GM12878 (cell line): Measurements from ENCODE around the gene PPM1N. TPM values are rescaled to one million over a fixed set of nuclear protein-coding genes. Genes with fewer than 3 reads are reported as not detected.

Source experiments
- ATAC-seq: fragments of 200-7000 bp; cut with Tn5 transposase; 3 replicates; pipeline ENCODE4 v1.9.1; 2020; ENCODE audit warnings: mild to moderate bottlenecking, moderate library complexity
- BruUV-seq: library from RNA; stranded (reverse); fragments of 400-500 nt; replicated peaks from 2 replicates; lab custom pipeline; 2021; lab: Mats Ljungman, UMichigan
- CTCF ChIA-PET: fragments of 300-600 bp; sonication (Branson Sonifier 250); formaldehyde crosslinking; extraction: SDS; loops from one replicate; lab custom pipeline; 2021; ENCODE audit warnings: inconsistent platforms; lab: Yijun Ruan, JAX
- POLR2A ChIA-PET: fragments of 350-600 bp; formaldehyde crosslinking; extraction: SDS; loops from one replicate; lab custom pipeline; 2021; ENCODE audit warnings: inconsistent platforms; lab: Charles Lee
- RAD21 ChIA-PET: fragments of 300-600 bp; sonication (Branson Sonifier 250); formaldehyde crosslinking; loops from one replicate; lab custom pipeline; 2023; ENCODE audit warnings: antibody characterized with exemption; ENCODE audit not compliant: unreplicated experiment; lab: Charles Lee
- SMC1A ChIA-PET: fragments of 300-600 bp; sonication (Branson Sonifier 250); formaldehyde crosslinking; loops from one replicate; lab custom pipeline; 2023; ENCODE audit not compliant: unreplicated experiment, uncharacterized antibody; lab: Charles Lee
- DNase-seq: peaks from one replicate; pipeline ENCODE4 v3.0.0-alpha.2; 2011; ENCODE audit warnings: low read depth, low spot score
- FAIRE-seq: peaks from 3 replicates; lab custom pipeline; 2011; peaks lifted over from hg19 to GRCh38; lab: Jason Lieb, UNC
- H2AFZ ChIP-seq: 2 replicates; pipeline ENCODE4 v1.6.0; 2011; ENCODE audit warnings: low read depth, low read length, control low read depth; ENCODE audit not compliant: control insufficient read depth
- H3K27ac ChIP-seq: 2 replicates; pipeline ENCODE4 v1.5.1; 2011; ENCODE audit warnings: control low read depth; ENCODE audit not compliant: control insufficient read depth, insufficient read depth
- H3K27me3 ChIP-seq, 2 experiments: replicated peaks in 1 of 2; 2 replicates each; pipeline versions ENCODE4 v1.6.0 to v1.6.1; 2011; ENCODE audit warnings: low read length in 1 of 2; ENCODE audit not compliant: control insufficient read depth in 2 of 2, insufficient read depth in 2 of 2
- H3K36me3 ChIP-seq, 2 experiments: 2 replicates each; pipeline ENCODE4 v1.5.1; 2011; ENCODE audit warnings: low read length in 1 of 2; ENCODE audit not compliant: control insufficient read depth in 2 of 2, insufficient read depth in 2 of 2
- H3K4me1 ChIP-seq: 2 replicates; pipeline ENCODE4 v1.6.1; 2011; ENCODE audit warnings: mild to moderate bottlenecking, low read length, moderate library complexity, mixed read lengths; ENCODE audit not compliant: control insufficient read depth, insufficient read depth
- H3K4me2 ChIP-seq: 2 replicates; pipeline ENCODE4 v1.6.0; 2011; ENCODE audit warnings: control low read depth; ENCODE audit not compliant: control insufficient read depth, insufficient read depth
- H3K4me3 ChIP-seq: fragments of 200-600 bp; sonication (generic); 2 replicates; pipeline ENCODE4 v1.5.1; 2016
- H3K79me2 ChIP-seq: 2 replicates; pipeline ENCODE4 v1.6.0; 2011; ENCODE audit warnings: low read length; ENCODE audit not compliant: control insufficient read depth, insufficient read depth
- H3K9ac ChIP-seq: 2 replicates; pipeline ENCODE4 v1.8.0; 2011; ENCODE audit warnings: low read length, control low read depth, mixed read lengths; ENCODE audit not compliant: control insufficient read depth, insufficient read depth
- H3K9me3 ChIP-seq: replicated peaks from 3 replicates; pipeline ENCODE4 v1.5.1; 2011; ENCODE audit warnings: mild to moderate bottlenecking, low read length; ENCODE audit not compliant: control insufficient read depth, insufficient read depth
- H4K20me1 ChIP-seq: 2 replicates; pipeline ENCODE4 v1.6.0; 2011; ENCODE audit not compliant: control insufficient read depth, insufficient read depth
- EP300 ChIP-seq, 2 experiments: fragments of 150-350 bp in 1 of 2; IDR thresholded peaks; 2 replicates each; pipeline ENCODE4 v1.6.1; 2011 to 2012; ENCODE audit warnings: low read depth in 2 of 2, low read length in 2 of 2, borderline replicate concordance in 1 of 2, improper control_type of control experiment in 1 of 2, inconsistent platforms in 1 of 2; ENCODE audit not compliant: control insufficient read depth in 1 of 2
- ETV6 ChIP-seq, 2 experiments: fragments of 450-650 bp in 1 of 2; IDR thresholded peaks in 1 of 2; conservative IDR thresholded peaks in 1 of 2; 2 replicates each; pipeline ENCODE4 v1.6.1; 2014; ENCODE audit warnings: antibody characterized with exemption in 1 of 2, borderline replicate concordance in 1 of 2, low read depth in 1 of 2, mild to moderate bottlenecking in 1 of 2, moderate library complexity in 1 of 2
- HDAC2 ChIP-seq: fragments of 200-600 bp; sonication (generic); IDR thresholded peaks from 2 replicates; pipeline ENCODE4 v1.6.1; 2017
- HDAC6 ChIP-seq: fragments of 200-600 bp; sonication (generic); IDR thresholded peaks from one replicate; pipeline ENCODE4 v1.8.0; 2017; ENCODE audit warnings: antibody characterized with exemption; ENCODE audit not compliant: unreplicated experiment
- IKZF1 ChIP-seq: fragments of 450-650 bp; conservative IDR thresholded peaks from 2 replicates; pipeline ENCODE4 v1.6.1; 2017; ENCODE audit warnings: antibody characterized with exemption, mild to moderate bottlenecking
- IKZF2 ChIP-seq, 2 experiments: fragments of 450-650 bp; IDR thresholded peaks; 2 replicates each; pipeline ENCODE4 v1.6.1; 2017; ENCODE audit warnings: mild to moderate bottlenecking in 2 of 2, moderate library complexity in 2 of 2
- NFIC ChIP-seq: IDR thresholded peaks from 2 replicates; pipeline ENCODE4 v1.6.1; 2012; ENCODE audit warnings: low read depth, mild to moderate bottlenecking, inconsistent platforms, low read length, moderate library complexity
- NFYB ChIP-seq: IDR thresholded peaks from 2 replicates; pipeline ENCODE4 v1.6.1; 2011; ENCODE audit warnings: low read depth, mild to moderate bottlenecking, low read length, improper control_type of control experiment, moderate library complexity; ENCODE audit not compliant: insufficient read depth
- NRF1 ChIP-seq: conservative IDR thresholded peaks from 2 replicates; pipeline ENCODE4 v1.6.1; 2011; ENCODE audit warnings: mild to moderate bottlenecking, low read depth, low read length, improper control_type of control experiment
- POLR2AphosphoS5 ChIP-seq: IDR thresholded peaks from 2 replicates; pipeline ENCODE4 v1.6.1; 2011; ENCODE audit warnings: mild to moderate bottlenecking, low read length, inconsistent platforms
- SIX5 ChIP-seq: IDR thresholded peaks from 2 replicates; pipeline ENCODE4 v1.6.1; 2011; ENCODE audit warnings: mild to moderate bottlenecking, low read depth, low read length, moderate library complexity; ENCODE audit not compliant: severe bottlenecking
- YBX1 ChIP-seq: fragments of 450-650 bp; IDR thresholded peaks from 2 replicates; pipeline ENCODE4 v1.6.1; 2016; ENCODE audit warnings: antibody characterized with exemption
- YY1 ChIP-seq: IDR thresholded peaks from 2 replicates; pipeline ENCODE4 v1.6.1; 2011; ENCODE audit warnings: low read depth, mild to moderate bottlenecking, low read length
- ZZZ3 ChIP-seq: IDR thresholded peaks from 2 replicates; pipeline ENCODE4 v1.6.1; 2011; ENCODE audit warnings: low read depth; ENCODE audit not compliant: control insufficient read depth, insufficient read length
- WGBS: methylation state at CpG from one replicate; pipeline ENCODE4 v1.1.6; 2016; ENCODE audit warnings: low lambda C conversion rate; ENCODE audit not compliant: insufficient replicate concordance, insufficient coverage; ENCODE audit errors: missing lambda C conversion rate; 5-methylcytosine and 5-hydroxymethylcytosine counted together
- in situ Hi-C: fragments of 300-500 bp; cut with MboI; formaldehyde crosslinking; loops from 9 replicates; pipeline ENCODE4 v1.14.3; 2018; ENCODE audit warnings: mixed read lengths
- intact Hi-C: fragments of 100-400 bp; cut with micrococcal nuclease; formaldehyde crosslinking; loops from one replicate; pipeline ENCODE4 v1.14.2; 2022; ENCODE audit not compliant: unreplicated experiment
- polyA plus RNA-seq, 11 experiments: library from polyadenylated mRNA; depleted of rRNA in 4 of 11; unstranded in 6 of 11; stranded (reverse) in 5 of 11; fragments of >200 nt; fragmentation: Nextera tagmentation in 4 of 11; fragmentation: Illumina TruSeq in 1 of 11; extraction: Ambion mirVana in 4 of 11; extraction: Trizol in 1 of 11; gene quantifications; 1 replicate in 1 of 11; 2 replicates in 10 of 11; pipeline versions ENCODE4 v1.2.1 to v1.2.3, GENCODE V29; 2011 to 2016; ENCODE audit warnings: inconsistent platforms in 2 of 11, missing spikeins in 2 of 11, low read depth in 1 of 11
- total RNA-seq, 4 experiments: library from RNA; depleted of rRNA in 3 of 4; stranded (reverse); fragments of >200 nt in 3 of 4; fragmentation: Illumina TruSeq in 1 of 4; extraction: Trizol in 1 of 4; gene quantifications; 2 replicates each; pipeline versions ENCODE4 v1.2.1 to v1.2.3, GENCODE V29; 2013 to 2021
- TF ChIP-seq, protein P1 (sequence below): IDR thresholded peaks from 2 replicates; pipeline ENCODE4 v1.6.1; 2011; ENCODE audit warnings: low read depth, mild to moderate bottlenecking, low read length, moderate library complexity, borderline replicate concordance; ENCODE audit errors: extremely low read depth
- TF ChIP-seq, protein P2 (sequence below): fragments of 150-350 bp; IDR thresholded peaks from 2 replicates; pipeline ENCODE4 v1.6.1; 2014; ENCODE audit warnings: mild to moderate bottlenecking, low read depth, low read length
- TF ChIP-seq, protein P3 (sequence below): IDR thresholded peaks from 2 replicates; pipeline ENCODE4 v1.6.1; 2012; ENCODE audit warnings: low read depth, low read length, improper control_type of control experiment

Gene PPM1N
- total and polyA plus RNA-seq, 10 of the 15 experiments (the other 5 are each of a cell fraction or from before 2014, with no cell fraction given) = 1.6 to 5.4 (median 3.7) TPM

DNA sequence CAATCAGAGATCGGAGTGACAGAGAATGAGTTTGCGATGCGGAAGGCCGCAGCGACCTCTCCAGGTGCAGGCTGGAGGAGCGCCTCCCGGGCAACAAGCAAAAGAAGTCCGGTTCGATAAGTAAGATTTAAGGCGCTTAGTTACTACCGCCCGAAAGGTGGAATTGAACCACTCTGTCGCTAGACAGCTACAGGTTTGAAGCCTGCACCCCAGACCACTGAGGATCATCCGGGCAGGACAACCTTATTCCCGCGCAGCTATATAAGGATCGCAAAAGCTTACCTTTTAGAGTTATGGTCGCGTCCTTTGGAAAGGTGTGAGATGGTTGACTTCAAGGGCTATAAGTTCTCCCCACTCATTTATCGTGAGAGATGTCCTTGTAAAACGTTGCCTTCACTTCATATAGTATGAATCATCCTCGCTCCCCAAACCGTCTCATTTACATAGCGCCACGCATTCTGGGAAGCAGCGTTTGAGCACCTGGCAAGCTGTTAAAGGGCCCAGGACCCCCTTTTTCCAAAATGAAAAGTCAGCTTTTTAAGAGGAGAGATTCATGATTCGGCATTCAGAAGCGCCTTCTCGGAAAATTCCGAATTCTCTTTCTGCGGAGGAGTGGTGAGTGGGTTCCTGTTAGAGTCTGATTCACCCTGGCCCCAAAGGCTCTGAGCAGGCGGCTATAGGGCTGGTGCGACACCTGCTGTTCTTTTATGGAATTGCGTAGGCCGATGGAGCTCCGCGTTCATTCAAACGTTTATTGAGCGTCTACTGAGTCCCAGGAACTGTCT lies 19.6 kb upstream of the PPM1N start:
- H4K20me1 ChIP-seq = no peaks in the 10 kb centered on the region
- peak overlapping the region; percentile 90 for H3K9ac ChIP-seq
- H2AFZ ChIP-seq = peak overlapping the region; percentile 96
- peaks cover 5% of the 10 kb centered on the region for H3K4me1 ChIP-seq
- peak overlapping the region; percentile 98 for H3K27ac ChIP-seq
- DNase-seq = peak; percentile 88
- SMC1A ChIA-PET = interaction anchor here (0.8 to 6.6 kb wide), 25 partner anchors 10 to 300 kb away, joined by 3 to 145 read pairs (median 4); partner anchors contain the start of genes BLOC1S3, ERCC1, FOSB and PPP1R13L
- CTCF ChIA-PET = interaction anchor here (0.6 to 9.0 kb wide), 51 partner anchors 8 to 789 kb away, joined by 3 to 385 read pairs (median 4); partner anchors contain the start of genes ERCC1, FOSB, GIPR and PPP1R13L
- in situ Hi-C loops = loop anchor here (5.0 kb wide), 1 partner anchor 36 kb away; no protein-coding TSS in a partner anchor
- H3K4me2 ChIP-seq = peak overlapping the region; percentile 88
- BruUV-seq = TSS peak; percentile 100
- ATAC-seq = peak; percentile 94
- POLR2A ChIA-PET = interaction anchor here (0.5 to 2.1 kb wide), 25 partner anchors 9 to 167 kb away, joined by 3 to 30 read pairs (median 3); partner anchors contain the start of genes ERCC1, FOSB and VASP
- H3K27me3 ChIP-seq = no peaks in the 10 kb centered on the region
- FAIRE-seq = peak; percentile 93
- H3K79me2 ChIP-seq = no peaks in the 10 kb centered on the region
- WGBS = 2% methylated on average over 39 of the region's 39 CpGs
- intact Hi-C loops = loop anchor here (1.0 to 10.0 kb wide), 5 partner anchors 39 to 404 kb away; partner anchors contain the start of genes GEMIN7, POLR1G and ZNF296
- peak overlapping the region; percentile 72 for H3K4me3 ChIP-seq
- no peaks in the 10 kb centered on the region for H3K9me3 ChIP-seq
- RAD21 ChIA-PET = interaction anchor here (0.5 to 5.0 kb wide), 34 partner anchors 10 to 300 kb away, joined by 3 to 206 read pairs (median 4); partner anchors contain the start of genes BLOC1S3, FOSB, PPP1R13L and TRAPPC6A
- H3K36me3 ChIP-seq = no peaks in the 10 kb centered on the region
- TF ChIP-seq NRF1 (no peak), ETV6 (conservative IDR thresholded peaks at IDR 0.05 in 1 of 2, IDR thresholded peaks at IDR 0.05 in 1 of 2; ENCODE audit: borderline replicate concordance in 1 of 2, low read depth in 1 of 2) (peak in 1 of 2 experiments; percentile 22; a peak in 1 of 4 replicates), NFYB (no peak), YY1 (peak; percentile 77), ZZZ3 (no peak), EP300 (IDR thresholded peaks at IDR 0.05; ENCODE audit: borderline replicate concordance in 1 of 2, control insufficient read depth in 1 of 2, low read depth in 2 of 2, low read length in 2 of 2) (no peak), HDAC6 (no peak), POLR2AphosphoS5 (peak; percentile 95), NFIC (peak; percentile 59; the same call in 1 of the 2 replicates), YBX1 (no peak), HDAC2 (no peak), IKZF2 (IDR thresholded peaks at IDR 0.05) (0 out of 4 replicates have a peak, but pooled peaks of 1 of the 2 experiments have one; percentile 44), SIX5 (no peak), IKZF1 (peak; percentile 68)
- TF ChIP-seq, protein P1, sequence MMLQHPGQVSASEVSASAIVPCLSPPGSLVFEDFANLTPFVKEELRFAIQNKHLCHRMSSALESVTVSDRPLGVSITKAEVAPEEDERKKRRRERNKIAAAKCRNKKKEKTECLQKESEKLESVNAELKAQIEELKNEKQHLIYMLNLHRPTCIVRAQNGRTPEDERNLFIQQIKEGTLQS = no peak
- TF ChIP-seq, protein P2, sequence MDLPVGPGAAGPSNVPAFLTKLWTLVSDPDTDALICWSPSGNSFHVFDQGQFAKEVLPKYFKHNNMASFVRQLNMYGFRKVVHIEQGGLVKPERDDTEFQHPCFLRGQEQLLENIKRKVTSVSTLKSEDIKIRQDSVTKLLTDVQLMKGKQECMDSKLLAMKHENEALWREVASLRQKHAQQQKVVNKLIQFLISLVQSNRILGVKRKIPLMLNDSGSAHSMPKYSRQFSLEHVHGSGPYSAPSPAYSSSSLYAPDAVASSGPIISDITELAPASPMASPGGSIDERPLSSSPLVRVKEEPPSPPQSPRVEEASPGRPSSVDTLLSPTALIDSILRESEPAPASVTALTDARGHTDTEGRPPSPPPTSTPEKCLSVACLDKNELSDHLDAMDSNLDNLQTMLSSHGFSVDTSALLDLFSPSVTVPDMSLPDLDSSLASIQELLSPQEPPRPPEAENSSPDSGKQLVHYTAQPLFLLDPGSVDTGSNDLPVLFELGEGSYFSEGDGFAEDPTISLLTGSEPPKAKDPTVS = peak; percentile 46; the same call in 1 of the 2 replicates
- TF ChIP-seq, protein P3, sequence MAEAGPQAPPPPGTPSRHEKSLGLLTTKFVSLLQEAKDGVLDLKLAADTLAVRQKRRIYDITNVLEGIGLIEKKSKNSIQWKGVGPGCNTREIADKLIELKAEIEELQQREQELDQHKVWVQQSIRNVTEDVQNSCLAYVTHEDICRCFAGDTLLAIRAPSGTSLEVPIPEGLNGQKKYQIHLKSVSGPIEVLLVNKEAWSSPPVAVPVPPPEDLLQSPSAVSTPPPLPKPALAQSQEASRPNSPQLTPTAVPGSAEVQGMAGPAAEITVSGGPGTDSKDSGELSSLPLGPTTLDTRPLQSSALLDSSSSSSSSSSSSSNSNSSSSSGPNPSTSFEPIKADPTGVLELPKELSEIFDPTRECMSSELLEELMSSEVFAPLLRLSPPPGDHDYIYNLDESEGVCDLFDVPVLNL = no peak
